DOHH2 (cell line): Measurements from ENCODE around the gene PLEKHG4B.

ENCODE experiments used
- H3F3A ChIP-seq: fragments of 200-600 bp; sonication (generic), shearing (Covaris generic); 2 replicates; pipeline ENCODE4 v1.6.0; 2016; ENCODE audit warnings: antibody characterized with exemption, mild to moderate bottlenecking; ENCODE audit not compliant: control insufficient read depth, insufficient read depth
- H3K27ac ChIP-seq: fragments of 200-600 bp; sonication (generic); 2 replicates; pipeline ENCODE4 v1.5.1; 2014; ENCODE audit warnings: low read depth, mild to moderate bottlenecking, low read length, moderate library complexity
- H3K27me3 ChIP-seq: fragments of 200-600 bp; sonication (generic); 2 replicates; pipeline ENCODE4 v1.6.1; 2014; ENCODE audit warnings: mild to moderate bottlenecking, low read length, mixed read lengths; ENCODE audit not compliant: control insufficient read depth
- H3K36me3 ChIP-seq: fragments of 200-600 bp; sonication (generic); 2 replicates; pipeline ENCODE4 v1.6.1; 2014; ENCODE audit warnings: mild to moderate bottlenecking, low read length, moderate library complexity, mixed read lengths; ENCODE audit not compliant: control insufficient read depth
- H3K4me1 ChIP-seq: fragments of 200-600 bp; sonication (generic); 2 replicates; pipeline ENCODE4 v1.6.1; 2014; ENCODE audit warnings: mild to moderate bottlenecking, low read length, mixed read lengths; ENCODE audit not compliant: control insufficient read depth
- H3K4me2 ChIP-seq: fragments of 200-600 bp; sonication (generic); 2 replicates; pipeline ENCODE4 v1.6.0; 2014; ENCODE audit warnings: mild to moderate bottlenecking, low read length, moderate library complexity
- H3K4me3 ChIP-seq: fragments of 200-600 bp; sonication (generic); 2 replicates; pipeline ENCODE4 v1.5.1; 2014; ENCODE audit warnings: mild to moderate bottlenecking, low read length, mixed read lengths
- H3K79me2 ChIP-seq: fragments of 200-600 bp; sonication (generic); 2 replicates; pipeline ENCODE4 v1.6.1; 2014; ENCODE audit warnings: mild to moderate bottlenecking, low read length, mixed read lengths; ENCODE audit not compliant: control insufficient read depth
- H3K9me2 ChIP-seq: fragments of 200-600 bp; sonication (generic); replicated peaks from 2 replicates; pipeline ENCODE4 v1.6.1; 2014; ENCODE audit warnings: mild to moderate bottlenecking, low read length, mixed read lengths; ENCODE audit not compliant: control insufficient read depth
- H3K9me3 ChIP-seq: fragments of 200-600 bp; sonication (generic); 2 replicates; pipeline ENCODE4 v1.6.1; 2014; ENCODE audit warnings: antibody characterized with exemption, low read length, mixed read lengths; ENCODE audit not compliant: control insufficient read depth, insufficient read depth
- H4K20me1 ChIP-seq: fragments of 200-600 bp; sonication (generic); 2 replicates; pipeline ENCODE4 v1.6.0; 2014; ENCODE audit warnings: low read depth, mild to moderate bottlenecking, antibody characterized with exemption, low read length, moderate library complexity; ENCODE audit not compliant: control insufficient read depth, insufficient read depth
- CTCF ChIP-seq: fragments of 200-600 bp; sonication (generic); IDR thresholded peaks from one replicate; pipeline ENCODE4 v1.5.1; 2014; ENCODE audit warnings: antibody characterized with exemption, mild to moderate bottlenecking, low read depth, low read length; ENCODE audit not compliant: poor library complexity, severe bottlenecking
- EZH2phosphoT487 ChIP-seq: fragments of 200-600 bp; sonication (generic); IDR thresholded peaks from 2 replicates; pipeline ENCODE4 v1.6.1; 2017; ENCODE audit warnings: borderline replicate concordance, mild to moderate bottlenecking, antibody characterized with exemption, low read length, moderate library complexity, mixed read lengths

PLEKHG4B gene

GRCh38 chr5:77957-78804, 13.8 kb upstream of the PLEKHG4B start:
- Histone ChIP-seq H3K79me2 (no peaks in the 10 kb centered on the region), H3K4me2 (no peak overlapping the region), H3K9me3 (no peaks in the 10 kb centered on the region), H3K4me1 (no peaks in the 10 kb centered on the region), H3K27ac (no peak overlapping the region), H3K4me3 (no peak overlapping the region), H3K9me2 (no peaks in the 10 kb centered on the region), H4K20me1 (no peaks in the 10 kb centered on the region), H3F3A (no peaks in the 10 kb centered on the region), H3K36me3 (no peaks in the 10 kb centered on the region), H3K27me3 (no peaks in the 10 kb centered on the region)
- TF ChIP-seq EZH2phosphoT487 (no peak), CTCF (peak; percentile 70)

GRCh38 chr5:78805-79149, 13.2 kb upstream of the PLEKHG4B start:
- no peaks in the 10 kb centered on the region for H3K79me2 ChIP-seq
- no peaks in the 10 kb centered on the region for H3K36me3 ChIP-seq
- no peak overlapping the region for H3K4me3 ChIP-seq
- no peaks in the 10 kb centered on the region for H3F3A ChIP-seq
- TF ChIP-seq CTCF (no peak), EZH2phosphoT487 (no peak)
- no peak overlapping the region for H3K27ac ChIP-seq
- no peaks in the 10 kb centered on the region for H3K4me1 ChIP-seq
- no peaks in the 10 kb centered on the region for H3K27me3 ChIP-seq
- no peak overlapping the region for H3K4me2 ChIP-seq
- no peaks in the 10 kb centered on the region for H3K9me2 ChIP-seq
- H4K20me1 ChIP-seq, result no peaks in the 10 kb centered on the region
- no peaks in the 10 kb centered on the region for H3K9me3 ChIP-seq

- H3K4me2 ChIP-seq, result no peak overlapping the region
- H3K36me3 ChIP-seq, result no peaks in the 10 kb centered on the region
- H3K4me1 ChIP-seq, result no peaks in the 10 kb centered on the region
- H4K20me1 ChIP-seq, result no peaks in the 10 kb centered on the region
- H3K79me2 ChIP-seq, result no peaks in the 10 kb centered on the region
- H3K27me3 ChIP-seq, result no peaks in the 10 kb centered on the region
- no peaks in the 10 kb centered on the region for H3K9me2 ChIP-seq
- H3K9me3 ChIP-seq, result no peaks in the 10 kb centered on the region
- no peak overlapping the region for H3K27ac ChIP-seq
- TF ChIP-seq CTCF (no peak), EZH2phosphoT487 (no peak)
- no peak overlapping the region for H3K4me3 ChIP-seq
- H3F3A ChIP-seq, result no peaks in the 10 kb centered on the region
Observed at GRCh38 chr5:79263-79662, 12.7 kb upstream of the PLEKHG4B start.
